Liver (tissue), 3 donors: ENCODE results near the gene EPHA6.

Experiments used
- EGR1 ChIP-seq, 2 donors: IDR thresholded peaks; 2 replicates each; pipeline ENCODE4 v1.6.1; 2016 to 2018; ENCODE audit warnings: antibody characterized with exemption in 2 of 2, low read depth in 2 of 2
- FOXA2 ChIP-seq: IDR thresholded peaks from 2 replicates; pipeline ENCODE4 v1.6.1; 2016; ENCODE audit warnings: antibody characterized with exemption
- GABPA ChIP-seq, 2 donors: IDR thresholded peaks in 1 of 2; conservative IDR thresholded peaks in 1 of 2; 2 replicates each; pipeline ENCODE4 v1.6.1; 2016; ENCODE audit warnings: antibody characterized with exemption in 2 of 2, mild to moderate bottlenecking in 1 of 2, moderate library complexity in 1 of 2
- RAD21 ChIP-seq, 2 donors: IDR thresholded peaks; 2 replicates each; pipeline ENCODE4 v1.6.1; 2016; ENCODE audit warnings: antibody characterized with exemption in 2 of 2, mild to moderate bottlenecking in 2 of 2
- SP1 ChIP-seq: IDR thresholded peaks from 2 replicates; pipeline ENCODE4 v1.6.1; 2018; ENCODE audit warnings: antibody characterized with exemption, mild to moderate bottlenecking
- TAF1 ChIP-seq: conservative IDR thresholded peaks from 2 replicates; pipeline ENCODE4 v1.6.1; 2016; ENCODE audit warnings: antibody characterized with exemption, mild to moderate bottlenecking
- YY1 ChIP-seq: IDR thresholded peaks from 2 replicates; pipeline ENCODE4 v1.6.1; 2016; ENCODE audit warnings: antibody characterized with exemption, mild to moderate bottlenecking
- TF ChIP-seq, protein P1 (sequence below): fragments of 150-350 bp; IDR thresholded peaks from 2 replicates; pipeline ENCODE4 v1.5.1; 2017; ENCODE audit warnings: improper control_type of control experiment, low read depth, low read length; ENCODE audit not compliant: missing input control
- TF ChIP-seq, protein P2 (sequence below): IDR thresholded peaks from 2 replicates; pipeline ENCODE4 v1.6.1; 2016; ENCODE audit warnings: antibody characterized with exemption, mild to moderate bottlenecking
- TF ChIP-seq, protein P3 (sequence below): IDR thresholded peaks from 2 replicates; pipeline ENCODE4 v1.6.1; 2016; ENCODE audit warnings: antibody characterized with exemption
- TF ChIP-seq, protein P4 (sequence below): IDR thresholded peaks from 2 replicates; pipeline ENCODE4 v1.6.1; 2016; ENCODE audit warnings: antibody characterized with exemption
- TF ChIP-seq, protein P5 (sequence below): IDR thresholded peaks from 2 replicates; pipeline ENCODE4 v1.6.1; 2016; ENCODE audit warnings: antibody characterized with exemption
- donor health status: healthy.
- donor health status: healthy.

DNA sequence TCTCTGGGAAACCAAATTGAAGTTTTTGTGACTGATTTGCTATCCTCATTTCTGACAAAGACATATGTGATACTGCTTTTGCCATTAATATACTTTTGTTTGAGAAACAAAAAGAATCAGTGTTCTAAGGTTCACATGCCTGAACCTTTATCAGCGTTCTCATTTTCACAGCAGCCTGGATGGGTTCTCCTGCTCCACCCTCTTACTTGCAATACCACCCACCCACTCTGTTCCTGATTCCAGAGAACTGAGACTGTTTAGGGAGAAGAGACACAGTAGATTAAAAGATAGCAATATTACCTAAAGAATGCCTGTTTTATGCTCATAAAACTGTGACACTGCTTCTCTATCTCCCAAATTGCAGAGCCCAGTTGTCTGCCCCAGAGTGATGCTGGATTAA is 924.4 kb downstream of the EPHA6 start:
- TF ChIP-seq, protein P1, sequence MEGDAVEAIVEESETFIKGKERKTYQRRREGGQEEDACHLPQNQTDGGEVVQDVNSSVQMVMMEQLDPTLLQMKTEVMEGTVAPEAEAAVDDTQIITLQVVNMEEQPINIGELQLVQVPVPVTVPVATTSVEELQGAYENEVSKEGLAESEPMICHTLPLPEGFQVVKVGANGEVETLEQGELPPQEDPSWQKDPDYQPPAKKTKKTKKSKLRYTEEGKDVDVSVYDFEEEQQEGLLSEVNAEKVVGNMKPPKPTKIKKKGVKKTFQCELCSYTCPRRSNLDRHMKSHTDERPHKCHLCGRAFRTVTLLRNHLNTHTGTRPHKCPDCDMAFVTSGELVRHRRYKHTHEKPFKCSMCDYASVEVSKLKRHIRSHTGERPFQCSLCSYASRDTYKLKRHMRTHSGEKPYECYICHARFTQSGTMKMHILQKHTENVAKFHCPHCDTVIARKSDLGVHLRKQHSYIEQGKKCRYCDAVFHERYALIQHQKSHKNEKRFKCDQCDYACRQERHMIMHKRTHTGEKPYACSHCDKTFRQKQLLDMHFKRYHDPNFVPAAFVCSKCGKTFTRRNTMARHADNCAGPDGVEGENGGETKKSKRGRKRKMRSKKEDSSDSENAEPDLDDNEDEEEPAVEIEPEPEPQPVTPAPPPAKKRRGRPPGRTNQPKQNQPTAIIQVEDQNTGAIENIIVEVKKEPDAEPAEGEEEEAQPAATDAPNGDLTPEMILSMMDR = no peak
- no peak for TF ChIP-seq EGR1 (IDR thresholded peaks at IDR 0.05; ENCODE audit: low read depth in 2 of 2)
- no peak for TF ChIP-seq FOXA2
- TF ChIP-seq GABPA (IDR thresholded peaks at IDR 0.05 in 1 of 2, conservative IDR thresholded peaks at IDR 0.05 in 1 of 2) = no peak
- TF ChIP-seq, protein P2, sequence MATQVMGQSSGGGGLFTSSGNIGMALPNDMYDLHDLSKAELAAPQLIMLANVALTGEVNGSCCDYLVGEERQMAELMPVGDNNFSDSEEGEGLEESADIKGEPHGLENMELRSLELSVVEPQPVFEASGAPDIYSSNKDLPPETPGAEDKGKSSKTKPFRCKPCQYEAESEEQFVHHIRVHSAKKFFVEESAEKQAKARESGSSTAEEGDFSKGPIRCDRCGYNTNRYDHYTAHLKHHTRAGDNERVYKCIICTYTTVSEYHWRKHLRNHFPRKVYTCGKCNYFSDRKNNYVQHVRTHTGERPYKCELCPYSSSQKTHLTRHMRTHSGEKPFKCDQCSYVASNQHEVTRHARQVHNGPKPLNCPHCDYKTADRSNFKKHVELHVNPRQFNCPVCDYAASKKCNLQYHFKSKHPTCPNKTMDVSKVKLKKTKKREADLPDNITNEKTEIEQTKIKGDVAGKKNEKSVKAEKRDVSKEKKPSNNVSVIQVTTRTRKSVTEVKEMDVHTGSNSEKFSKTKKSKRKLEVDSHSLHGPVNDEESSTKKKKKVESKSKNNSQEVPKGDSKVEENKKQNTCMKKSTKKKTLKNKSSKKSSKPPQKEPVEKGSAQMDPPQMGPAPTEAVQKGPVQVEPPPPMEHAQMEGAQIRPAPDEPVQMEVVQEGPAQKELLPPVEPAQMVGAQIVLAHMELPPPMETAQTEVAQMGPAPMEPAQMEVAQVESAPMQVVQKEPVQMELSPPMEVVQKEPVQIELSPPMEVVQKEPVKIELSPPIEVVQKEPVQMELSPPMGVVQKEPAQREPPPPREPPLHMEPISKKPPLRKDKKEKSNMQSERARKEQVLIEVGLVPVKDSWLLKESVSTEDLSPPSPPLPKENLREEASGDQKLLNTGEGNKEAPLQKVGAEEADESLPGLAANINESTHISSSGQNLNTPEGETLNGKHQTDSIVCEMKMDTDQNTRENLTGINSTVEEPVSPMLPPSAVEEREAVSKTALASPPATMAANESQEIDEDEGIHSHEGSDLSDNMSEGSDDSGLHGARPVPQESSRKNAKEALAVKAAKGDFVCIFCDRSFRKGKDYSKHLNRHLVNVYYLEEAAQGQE = no peak
- no peak for TF ChIP-seq YY1
- TF ChIP-seq RAD21 (IDR thresholded peaks at IDR 0.05) = no peak
- TF ChIP-seq, protein P3, sequence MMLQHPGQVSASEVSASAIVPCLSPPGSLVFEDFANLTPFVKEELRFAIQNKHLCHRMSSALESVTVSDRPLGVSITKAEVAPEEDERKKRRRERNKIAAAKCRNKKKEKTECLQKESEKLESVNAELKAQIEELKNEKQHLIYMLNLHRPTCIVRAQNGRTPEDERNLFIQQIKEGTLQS = no peak
- TF ChIP-seq, protein P4, sequence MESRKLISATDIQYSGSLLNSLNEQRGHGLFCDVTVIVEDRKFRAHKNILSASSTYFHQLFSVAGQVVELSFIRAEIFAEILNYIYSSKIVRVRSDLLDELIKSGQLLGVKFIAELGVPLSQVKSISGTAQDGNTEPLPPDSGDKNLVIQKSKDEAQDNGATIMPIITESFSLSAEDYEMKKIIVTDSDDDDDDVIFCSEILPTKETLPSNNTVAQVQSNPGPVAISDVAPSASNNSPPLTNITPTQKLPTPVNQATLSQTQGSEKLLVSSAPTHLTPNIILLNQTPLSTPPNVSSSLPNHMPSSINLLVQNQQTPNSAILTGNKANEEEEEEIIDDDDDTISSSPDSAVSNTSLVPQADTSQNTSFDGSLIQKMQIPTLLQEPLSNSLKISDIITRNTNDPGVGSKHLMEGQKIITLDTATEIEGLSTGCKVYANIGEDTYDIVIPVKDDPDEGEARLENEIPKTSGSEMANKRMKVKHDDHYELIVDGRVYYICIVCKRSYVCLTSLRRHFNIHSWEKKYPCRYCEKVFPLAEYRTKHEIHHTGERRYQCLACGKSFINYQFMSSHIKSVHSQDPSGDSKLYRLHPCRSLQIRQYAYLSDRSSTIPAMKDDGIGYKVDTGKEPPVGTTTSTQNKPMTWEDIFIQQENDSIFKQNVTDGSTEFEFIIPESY = no peak
- no peak for TF ChIP-seq TAF1
- TF ChIP-seq, protein P5, sequence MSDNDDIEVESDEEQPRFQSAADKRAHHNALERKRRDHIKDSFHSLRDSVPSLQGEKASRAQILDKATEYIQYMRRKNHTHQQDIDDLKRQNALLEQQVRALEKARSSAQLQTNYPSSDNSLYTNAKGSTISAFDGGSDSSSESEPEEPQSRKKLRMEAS = no peak
- TF ChIP-seq SP1 = no peak
